ENCODE results near the gene HDAC4. TPM values are rescaled to one million over a fixed set of nuclear protein-coding genes. Genes with fewer than 3 reads are reported as not detected.

The HDAC4 gene
- total RNA-seq, 4 donors from 2014 or later, result 30.2 to 103 (median 51.7) TPM

DNA sequence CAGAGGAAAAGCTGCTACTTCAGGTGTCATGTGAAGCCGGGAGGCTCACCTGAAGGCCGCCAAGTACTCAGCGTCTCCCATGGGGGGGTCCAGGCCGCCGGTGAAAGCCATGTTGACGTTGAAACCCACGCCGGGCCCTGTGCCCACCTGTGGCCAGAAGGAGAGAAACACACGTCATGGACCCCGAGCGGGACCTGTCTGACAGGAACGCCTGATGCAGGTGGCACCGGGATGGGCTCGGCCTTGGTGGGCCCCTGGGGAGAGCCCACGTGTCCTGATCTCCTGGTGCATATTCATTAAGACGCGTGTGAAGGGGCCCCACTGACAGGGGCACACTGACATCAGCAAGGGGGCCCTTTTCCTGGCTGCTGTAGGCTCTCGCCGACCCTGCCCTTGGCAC lies 319.8 kb downstream of the HDAC4 start:
- no peak for ATAC-seq (ENCODE audit: low FRiP score)
- TF ChIP-seq, protein P1, sequence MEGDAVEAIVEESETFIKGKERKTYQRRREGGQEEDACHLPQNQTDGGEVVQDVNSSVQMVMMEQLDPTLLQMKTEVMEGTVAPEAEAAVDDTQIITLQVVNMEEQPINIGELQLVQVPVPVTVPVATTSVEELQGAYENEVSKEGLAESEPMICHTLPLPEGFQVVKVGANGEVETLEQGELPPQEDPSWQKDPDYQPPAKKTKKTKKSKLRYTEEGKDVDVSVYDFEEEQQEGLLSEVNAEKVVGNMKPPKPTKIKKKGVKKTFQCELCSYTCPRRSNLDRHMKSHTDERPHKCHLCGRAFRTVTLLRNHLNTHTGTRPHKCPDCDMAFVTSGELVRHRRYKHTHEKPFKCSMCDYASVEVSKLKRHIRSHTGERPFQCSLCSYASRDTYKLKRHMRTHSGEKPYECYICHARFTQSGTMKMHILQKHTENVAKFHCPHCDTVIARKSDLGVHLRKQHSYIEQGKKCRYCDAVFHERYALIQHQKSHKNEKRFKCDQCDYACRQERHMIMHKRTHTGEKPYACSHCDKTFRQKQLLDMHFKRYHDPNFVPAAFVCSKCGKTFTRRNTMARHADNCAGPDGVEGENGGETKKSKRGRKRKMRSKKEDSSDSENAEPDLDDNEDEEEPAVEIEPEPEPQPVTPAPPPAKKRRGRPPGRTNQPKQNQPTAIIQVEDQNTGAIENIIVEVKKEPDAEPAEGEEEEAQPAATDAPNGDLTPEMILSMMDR (IDR thresholded peaks at IDR 0.05), result no peak
- DNase-seq (ENCODE audit: low spot score), result no peak

DNA sequence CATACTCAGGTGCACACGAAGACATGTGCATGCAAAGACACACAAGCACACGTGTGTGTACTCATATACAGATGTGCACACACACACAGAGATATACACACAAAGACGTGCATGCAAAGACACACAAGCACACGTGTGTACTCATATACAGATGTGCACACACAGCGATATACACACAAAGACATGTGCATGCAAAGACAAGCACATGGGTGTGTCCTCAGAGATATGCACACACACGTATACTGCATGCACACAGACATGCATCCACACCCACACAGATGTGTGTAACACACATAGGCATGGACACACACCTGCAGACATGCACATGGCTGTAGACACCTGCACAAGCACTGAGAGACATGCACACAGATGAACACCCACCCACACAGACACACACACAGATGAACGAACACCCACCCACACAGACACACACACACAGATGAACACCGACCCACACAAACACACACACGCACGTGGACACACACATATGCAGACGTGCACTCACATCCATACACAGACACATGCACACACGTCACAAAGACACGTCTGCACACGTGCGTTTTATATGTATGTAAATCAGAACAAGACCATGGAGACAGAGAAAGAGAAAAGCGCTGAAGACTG lies 321.0 kb downstream of the HDAC4 start:
- TF ChIP-seq, protein P1 (IDR thresholded peaks at IDR 0.05), result no peak
- ATAC-seq (ENCODE audit: low FRiP score) (no peak), DNase-seq (ENCODE audit: low spot score) (no peak)

DNA sequence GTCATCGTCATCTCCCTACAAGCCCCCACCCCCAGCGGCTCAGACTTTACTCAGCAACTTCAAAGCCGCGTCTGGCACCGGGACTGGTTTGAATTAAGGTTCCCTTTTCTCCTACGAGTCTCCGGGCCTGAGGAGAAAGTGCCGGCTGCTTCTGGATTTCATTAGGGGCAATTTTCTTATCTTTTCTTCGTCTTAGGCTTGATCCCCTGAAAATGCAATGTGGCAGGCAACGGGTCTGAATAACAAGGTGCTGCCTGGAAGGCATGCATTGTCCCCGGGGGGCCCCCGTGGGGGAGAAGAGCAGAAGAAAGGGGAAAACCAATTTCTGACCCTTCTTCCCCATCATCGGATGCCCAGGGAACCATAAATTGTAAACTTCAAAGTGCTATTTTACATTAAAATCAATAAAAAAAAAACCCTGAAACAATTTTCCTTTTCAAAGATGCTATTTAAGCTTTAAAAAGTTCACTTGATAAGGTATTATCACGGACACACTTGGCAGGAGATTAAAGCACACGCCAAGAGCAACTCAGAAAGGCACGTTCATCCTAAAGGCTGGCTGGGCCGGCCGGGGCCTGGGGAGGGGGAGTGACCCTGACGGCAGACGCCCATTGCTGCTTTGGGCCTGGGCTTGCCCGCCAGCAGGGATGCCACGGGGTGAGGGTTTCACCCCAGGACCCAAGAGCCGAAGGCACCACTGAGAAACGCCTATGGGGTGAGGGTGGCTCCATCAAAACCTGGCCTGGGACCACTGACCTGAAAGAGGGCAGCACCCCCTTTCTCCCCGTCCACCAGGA lies 322.5 kb downstream of the HDAC4 start:
- TF ChIP-seq, protein P1 (IDR thresholded peaks at IDR 0.05), result no peak
- no peak for ATAC-seq (ENCODE audit: low FRiP score)
- no peak for DNase-seq (ENCODE audit: low spot score)

DNA sequence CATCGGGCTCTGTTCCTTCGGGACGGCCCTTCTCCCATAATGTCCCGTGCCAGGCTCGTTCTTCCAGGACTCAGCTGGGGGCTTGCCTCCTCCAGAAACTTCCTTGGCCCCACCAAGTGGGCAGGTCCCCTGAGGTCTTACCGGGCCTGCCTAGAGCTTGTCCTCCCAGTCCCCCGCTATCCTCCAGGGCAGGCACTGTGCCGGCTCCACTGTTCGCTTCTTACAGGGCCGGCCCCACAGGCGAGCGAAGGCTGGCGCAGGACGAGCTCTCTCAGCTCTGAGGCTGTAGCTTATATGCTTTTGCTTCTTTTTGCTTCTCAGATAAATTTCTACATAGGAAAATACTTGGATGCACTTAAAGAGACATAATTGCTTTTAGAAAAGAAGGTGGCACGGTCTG lies 323.6 kb downstream of the HDAC4 start:
- ATAC-seq (ENCODE audit: low FRiP score) (no peak), DNase-seq (ENCODE audit: low spot score) (no peak)
- TF ChIP-seq, protein P1 (IDR thresholded peaks at IDR 0.05), result no peak

DNA sequence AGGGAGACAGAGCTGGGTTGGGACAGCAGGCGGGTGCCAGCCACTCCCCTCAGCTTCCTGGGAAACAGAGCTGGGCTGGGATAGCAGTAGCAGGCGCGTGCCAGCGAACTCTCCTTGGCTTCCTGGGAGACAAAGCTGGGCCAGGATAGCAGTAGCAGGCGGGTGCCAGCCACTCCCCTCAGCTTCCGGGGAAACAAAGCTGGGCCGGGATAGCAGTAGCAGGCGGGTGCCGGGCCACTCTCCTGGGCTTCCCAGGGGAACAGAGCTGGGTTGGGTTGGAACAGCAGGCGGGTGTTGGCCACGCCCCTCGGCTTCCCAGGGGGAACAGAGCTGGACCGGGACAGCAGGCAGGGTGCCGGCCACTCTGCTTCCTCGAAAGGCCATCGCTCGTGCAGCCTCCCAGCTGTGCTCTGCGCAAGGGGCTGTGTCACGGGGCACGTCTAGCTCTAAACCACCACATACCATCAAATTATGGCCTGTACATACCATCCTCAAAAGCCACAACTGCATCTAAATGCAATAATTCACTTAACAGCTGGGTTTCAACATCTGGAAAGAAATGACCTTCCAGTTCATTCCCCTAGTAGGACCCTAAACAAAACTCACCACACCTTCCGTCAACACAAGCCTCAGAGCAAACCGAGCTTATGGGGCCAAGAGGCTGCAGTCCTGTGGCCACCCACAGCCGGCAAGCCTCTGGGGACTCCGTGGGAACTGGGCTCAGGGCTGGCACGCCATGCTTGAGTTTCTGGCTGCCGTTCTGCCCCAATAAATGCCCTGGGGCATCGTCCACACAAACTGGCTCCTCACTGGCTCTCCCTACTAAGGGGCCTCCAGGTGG lies 324.7 kb downstream of the HDAC4 start:
- TF ChIP-seq, protein P1 (IDR thresholded peaks at IDR 0.05), result no peak
- DNase-seq (ENCODE audit: low spot score) (no peak), ATAC-seq (ENCODE audit: low FRiP score) (no peak)

DNA sequence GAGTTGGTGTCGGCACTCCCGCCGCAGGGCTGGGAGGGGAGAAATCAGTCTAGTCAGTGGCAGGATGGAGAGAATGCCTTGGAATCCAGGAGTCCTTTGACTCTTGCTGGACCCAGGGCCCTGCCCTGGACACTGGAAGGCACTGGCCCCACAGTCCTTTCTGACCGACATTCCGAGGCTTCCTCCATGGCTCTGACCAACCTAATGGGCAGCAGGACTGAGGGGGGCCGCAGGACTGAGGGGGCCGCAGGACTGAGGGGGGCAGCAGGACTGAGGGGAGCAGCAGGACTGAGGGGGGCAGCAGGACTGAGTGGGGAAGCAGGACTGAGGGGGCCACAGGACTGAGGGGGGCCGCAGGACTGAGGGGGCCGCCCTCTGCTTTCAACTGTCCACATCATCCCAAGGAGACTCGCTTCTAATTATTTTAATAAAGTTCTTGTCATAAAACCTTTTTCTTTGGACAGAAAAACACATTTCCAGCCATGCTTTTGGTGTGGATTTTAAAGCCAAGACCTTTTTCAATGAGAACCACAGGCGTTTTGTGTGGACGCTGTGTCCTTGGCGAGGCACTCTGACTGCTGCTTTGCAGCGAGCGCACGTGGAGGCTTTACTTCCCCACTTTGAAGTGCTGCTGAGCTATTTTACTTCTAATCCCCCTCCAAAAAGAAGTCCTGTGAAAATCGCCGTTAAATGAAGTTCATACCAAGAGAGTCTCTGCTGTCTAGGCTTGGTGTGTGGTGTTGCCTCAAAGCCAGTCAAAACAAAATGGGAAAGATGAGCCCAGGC lies 326.9 kb downstream of the HDAC4 start:
- ATAC-seq (ENCODE audit: low FRiP score) (no peak), DNase-seq (ENCODE audit: low spot score) (no peak)
- TF ChIP-seq, protein P1 (IDR thresholded peaks at IDR 0.05), result no peak
